ENCODE data around the gene CEP83.

The CEP83 gene

DNA sequence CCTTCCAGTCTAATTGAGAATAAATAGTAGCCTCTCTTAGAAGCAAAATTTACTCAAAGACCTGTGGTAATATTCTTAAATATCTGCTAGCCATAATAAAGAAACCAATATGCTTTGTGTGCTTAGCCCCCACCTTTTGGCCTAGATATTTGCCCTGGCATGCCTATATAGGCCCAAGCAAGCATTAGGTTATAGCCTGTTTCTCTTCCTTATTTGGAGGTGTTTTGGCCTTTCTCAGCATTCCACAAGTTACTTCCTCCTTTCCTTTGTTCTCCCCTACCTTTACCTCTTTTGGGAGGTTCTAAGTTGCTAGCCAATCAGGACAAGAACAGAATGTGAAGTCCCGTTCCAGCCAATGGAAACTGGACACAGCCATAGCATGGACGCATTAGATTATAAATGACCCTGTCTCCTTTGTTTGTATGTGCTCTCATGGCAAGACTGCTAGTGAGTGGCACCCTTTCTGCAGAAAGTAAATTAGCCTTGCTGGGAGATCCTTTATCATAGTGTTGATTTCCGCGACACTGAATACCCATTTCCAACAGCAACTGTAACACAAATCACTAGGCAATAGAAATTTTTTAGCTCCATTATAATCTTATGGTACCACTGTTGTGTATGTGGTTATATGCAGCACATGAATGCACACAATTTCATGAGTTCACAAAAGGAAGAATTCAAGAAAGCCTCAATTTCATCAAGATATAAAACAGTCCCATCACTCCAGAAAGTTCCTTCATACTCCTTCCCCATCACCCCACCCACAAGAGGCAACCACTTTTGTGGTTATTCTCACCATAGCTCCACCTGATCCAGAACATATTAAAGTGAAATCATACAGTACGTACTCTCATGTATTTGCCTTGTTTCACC, 37.6 kb downstream of the CEP83 start:
- H3K27ac ChIP-seq (ENCODE audit: low read depth, low read length), result no peak overlapping the region
- peaks cover 3% of the 10 kb centered on the region; the same call in 1 of the 2 replicates for H3F3A ChIP-seq (ENCODE audit: control insufficient read depth, insufficient read depth)
- TF ChIP-seq EZH2phosphoT487 (IDR thresholded peaks at IDR 0.05; ENCODE audit: borderline replicate concordance, low read length), result no peak
- TF ChIP-seq, protein P1, sequence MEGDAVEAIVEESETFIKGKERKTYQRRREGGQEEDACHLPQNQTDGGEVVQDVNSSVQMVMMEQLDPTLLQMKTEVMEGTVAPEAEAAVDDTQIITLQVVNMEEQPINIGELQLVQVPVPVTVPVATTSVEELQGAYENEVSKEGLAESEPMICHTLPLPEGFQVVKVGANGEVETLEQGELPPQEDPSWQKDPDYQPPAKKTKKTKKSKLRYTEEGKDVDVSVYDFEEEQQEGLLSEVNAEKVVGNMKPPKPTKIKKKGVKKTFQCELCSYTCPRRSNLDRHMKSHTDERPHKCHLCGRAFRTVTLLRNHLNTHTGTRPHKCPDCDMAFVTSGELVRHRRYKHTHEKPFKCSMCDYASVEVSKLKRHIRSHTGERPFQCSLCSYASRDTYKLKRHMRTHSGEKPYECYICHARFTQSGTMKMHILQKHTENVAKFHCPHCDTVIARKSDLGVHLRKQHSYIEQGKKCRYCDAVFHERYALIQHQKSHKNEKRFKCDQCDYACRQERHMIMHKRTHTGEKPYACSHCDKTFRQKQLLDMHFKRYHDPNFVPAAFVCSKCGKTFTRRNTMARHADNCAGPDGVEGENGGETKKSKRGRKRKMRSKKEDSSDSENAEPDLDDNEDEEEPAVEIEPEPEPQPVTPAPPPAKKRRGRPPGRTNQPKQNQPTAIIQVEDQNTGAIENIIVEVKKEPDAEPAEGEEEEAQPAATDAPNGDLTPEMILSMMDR (IDR thresholded peaks at IDR 0.05; ENCODE audit: low read depth, low read length, poor library complexity, severe bottlenecking), result no peak
- 0 out of 2 replicates have a peak, but pooled peaks cover 3% of the 10 kb centered on the region for H3K4me1 ChIP-seq (ENCODE audit: control insufficient read depth, low read length)
- H3K9me3 ChIP-seq (ENCODE audit: control insufficient read depth, insufficient read depth, low read length), result peaks cover 28% of the 10 kb centered on the region
- no peaks in the 10 kb centered on the region for H3K9me2 ChIP-seq (replicated peaks; ENCODE audit: control insufficient read depth, low read length)
- no peak overlapping the region for H3K4me3 ChIP-seq (ENCODE audit: low read length)
- no peaks in the 10 kb centered on the region for H3K27me3 ChIP-seq (ENCODE audit: control insufficient read depth, low read length)
- H4K20me1 ChIP-seq (ENCODE audit: control insufficient read depth, insufficient read depth, low read depth, low read length), result no peaks in the 10 kb centered on the region
- peaks cover 11% of the 10 kb centered on the region for H3K79me2 ChIP-seq (ENCODE audit: control insufficient read depth, low read length)
- no peak overlapping the region for H3K4me2 ChIP-seq (ENCODE audit: low read length)
- H3K36me3 ChIP-seq (ENCODE audit: control insufficient read depth, low read length), result peaks cover 11% of the 10 kb centered on the region

GRCh38 chr12:94418517-94418916, 41.1 kb downstream of the CEP83 start:
- Histone ChIP-seq H3K4me3 (ENCODE audit: low read length) (no peak overlapping the region), H3K27me3 (ENCODE audit: control insufficient read depth, low read length) (no peaks in the 10 kb centered on the region), H3K9me2 (replicated peaks; ENCODE audit: control insufficient read depth, low read length) (no peaks in the 10 kb centered on the region), H3K27ac (ENCODE audit: low read depth, low read length) (no peak overlapping the region), H3F3A (ENCODE audit: control insufficient read depth, insufficient read depth) (peaks cover 3% of the 10 kb centered on the region; the same call in 1 of the 2 replicates), H3K9me3 (ENCODE audit: control insufficient read depth, insufficient read depth, low read length) (peaks cover 18% of the 10 kb centered on the region), H3K79me2 (ENCODE audit: control insufficient read depth, low read length) (peaks cover 29% of the 10 kb centered on the region), H3K4me1 (ENCODE audit: control insufficient read depth, low read length) (peaks cover 29% of the 10 kb centered on the region), H3K4me2 (ENCODE audit: low read length) (no peak overlapping the region), H3K36me3 (ENCODE audit: control insufficient read depth, low read length) (peaks cover 11% of the 10 kb centered on the region), H4K20me1 (ENCODE audit: control insufficient read depth, insufficient read depth, low read depth, low read length) (no peaks in the 10 kb centered on the region)
- no peak for TF ChIP-seq EZH2phosphoT487 (IDR thresholded peaks at IDR 0.05; ENCODE audit: borderline replicate concordance, low read length)

DNA sequence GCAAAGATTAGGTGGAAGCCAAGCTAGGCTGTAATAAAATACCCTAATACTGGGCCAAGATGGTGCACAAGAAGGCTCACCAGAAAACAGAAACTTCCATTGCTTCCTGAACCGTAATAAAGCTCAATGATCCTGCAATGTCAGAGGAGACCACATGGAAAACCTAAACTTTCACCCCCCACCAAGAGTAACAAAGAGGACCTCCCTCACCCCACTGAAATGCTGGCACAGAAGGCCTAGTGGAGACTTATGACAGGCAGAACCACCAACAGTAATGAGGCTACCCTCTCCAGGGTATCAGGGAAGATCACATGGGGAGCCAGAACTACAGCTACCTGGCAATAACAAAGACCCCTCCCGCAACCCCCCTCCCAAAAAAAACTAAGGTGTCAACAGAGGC, 43.1 kb downstream of the CEP83 start:
- H3K79me2 ChIP-seq (ENCODE audit: control insufficient read depth, low read length), result peaks cover 34% of the 10 kb centered on the region
- peaks cover 1% of the 10 kb centered on the region; the same call in 1 of the 2 replicates for H3K36me3 ChIP-seq (ENCODE audit: control insufficient read depth, low read length)
- H3K27me3 ChIP-seq (ENCODE audit: control insufficient read depth, low read length), result no peaks in the 10 kb centered on the region
- H3K4me2 ChIP-seq (ENCODE audit: low read length), result no peak overlapping the region
- TF ChIP-seq EZH2phosphoT487 (IDR thresholded peaks at IDR 0.05; ENCODE audit: borderline replicate concordance, low read length), result no peak
- TF ChIP-seq, protein P1 (IDR thresholded peaks at IDR 0.05; ENCODE audit: low read depth, low read length, poor library complexity, severe bottlenecking), result no peak
- peaks cover 29% of the 10 kb centered on the region for H3K4me1 ChIP-seq (ENCODE audit: control insufficient read depth, low read length)
- H3K27ac ChIP-seq (ENCODE audit: low read depth, low read length), result no peak overlapping the region
- no peaks in the 10 kb centered on the region for H4K20me1 ChIP-seq (ENCODE audit: control insufficient read depth, insufficient read depth, low read depth, low read length)
- peaks cover 3% of the 10 kb centered on the region; the same call in 1 of the 2 replicates for H3F3A ChIP-seq (ENCODE audit: control insufficient read depth, insufficient read depth)
- H3K4me3 ChIP-seq (ENCODE audit: low read length), result no peak overlapping the region
- peaks cover 2% of the 10 kb centered on the region; the same call in 1 of the 2 replicates for H3K9me3 ChIP-seq (ENCODE audit: control insufficient read depth, insufficient read depth, low read length)
- H3K9me2 ChIP-seq (replicated peaks; ENCODE audit: control insufficient read depth, low read length), result no peaks in the 10 kb centered on the region

- Histone ChIP-seq H3K4me3 (ENCODE audit: low read length) (peak overlapping the region; percentile 18; the same call in 1 of the 2 replicates), H3K27ac (ENCODE audit: low read depth, low read length) (peak overlapping the region; percentile 6; the same call in 1 of the 2 replicates), H3K4me1 (ENCODE audit: control insufficient read depth, low read length) (peaks cover 29% of the 10 kb centered on the region), H3K4me2 (ENCODE audit: low read length) (peak overlapping the region; percentile 50), H3K36me3 (ENCODE audit: control insufficient read depth, low read length) (peaks cover 8% of the 10 kb centered on the region; the same call in 1 of the 2 replicates), H3K27me3 (ENCODE audit: control insufficient read depth, low read length) (no peaks in the 10 kb centered on the region), H4K20me1 (ENCODE audit: control insufficient read depth, insufficient read depth, low read depth, low read length) (no peaks in the 10 kb centered on the region), H3K9me2 (replicated peaks; ENCODE audit: control insufficient read depth, low read length) (no peaks in the 10 kb centered on the region), H3K9me3 (ENCODE audit: control insufficient read depth, insufficient read depth, low read length) (no peaks in the 10 kb centered on the region), H3F3A (ENCODE audit: control insufficient read depth, insufficient read depth) (peaks cover 3% of the 10 kb centered on the region; the same call in 1 of the 2 replicates), H3K79me2 (ENCODE audit: control insufficient read depth, low read length) (peaks cover 34% of the 10 kb centered on the region)
- TF ChIP-seq, protein P1 (IDR thresholded peaks at IDR 0.05; ENCODE audit: low read depth, low read length, poor library complexity, severe bottlenecking), result no peak
- no peak for TF ChIP-seq EZH2phosphoT487 (IDR thresholded peaks at IDR 0.05; ENCODE audit: borderline replicate concordance, low read length)
Measured at GRCh38 chr12:94415066-94415465, 44.6 kb downstream of the CEP83 start.
